ENCODE measurements around the gene TMEM116.
"Not testable (repeated sequence)": the region's sequence is repeated elsewhere in the genome, so short reads cannot be mapped to it uniquely, and the experiment has no call there.

TMEM116 gene

GRCh38 chr12:112009596-112009995, 3.4 kb downstream of the TMEM116 start:
- DNase-seq (ENCODE audit: low spot score) = not testable (repeated sequence)

GRCh38 chr12:112008918-112009317, 4.0 kb downstream of the TMEM116 start:
- no peak for DNase-seq (ENCODE audit: low spot score)

GRCh38 chr12:112007945-112008344, 5.0 kb downstream of the TMEM116 start:
- no peak for DNase-seq (ENCODE audit: low spot score)

- DNase-seq (ENCODE audit: low spot score) = no peak
These were observed 7.3 kb downstream of the TMEM116 start for GRCh38 chr12:112005419-112006395.

- DNase-seq (ENCODE audit: low spot score) = no peak
These were observed 8.9 kb downstream of the TMEM116 start for GRCh38 chr12:112004041-112004440.

- no peak for DNase-seq (ENCODE audit: low spot score)
These were observed 11.4 kb downstream of the TMEM116 start for GRCh38 chr12:112001576-112001975.

GRCh38 chr12:112000820-112001219, 12.1 kb downstream of the TMEM116 start:
- DNase-seq (ENCODE audit: low spot score) = no peak

GRCh38 chr12:111999129-111999528, 13.8 kb downstream of the TMEM116 start:
- DNase-seq (ENCODE audit: low spot score) = not testable (repeated sequence)

- DNase-seq (ENCODE audit: low spot score) = no peak
These were observed 14.9 kb downstream of the TMEM116 start for GRCh38 chr12:111998015-111998414.

- no peak for DNase-seq (ENCODE audit: low spot score)
These were observed 15.7 kb downstream of the TMEM116 start for GRCh38 chr12:111997300-111997699.

GRCh38 chr12:111995782-111996480, 17.0 kb downstream of the TMEM116 start:
- DNase-seq (ENCODE audit: low spot score) = no peak

- DNase-seq (ENCODE audit: low spot score) = not testable (repeated sequence)
These were observed 18.5 kb downstream of the TMEM116 start for GRCh38 chr12:111994211-111995111.

- no peak for DNase-seq (ENCODE audit: low spot score)
These were observed 19.4 kb downstream of the TMEM116 start for GRCh38 chr12:111993292-111994150.

- DNase-seq (ENCODE audit: low spot score) = no peak
These were observed 20.5 kb downstream of the TMEM116 start for GRCh38 chr12:111992464-111992863.

GRCh38 chr12:111991946-111992345, 21.0 kb downstream of the TMEM116 start:
- no peak for DNase-seq (ENCODE audit: low spot score)

GRCh38 chr12:111991535-111991934, 21.4 kb downstream of the TMEM116 start:
- no peak for DNase-seq (ENCODE audit: low spot score)

GRCh38 chr12:111984820-111985219, 28.1 kb downstream of the TMEM116 start:
- DNase-seq (ENCODE audit: low spot score) = no peak

GRCh38 chr12:111981987-111982386, 31.0 kb downstream of the TMEM116 start:
- DNase-seq (ENCODE audit: low spot score) = no peak

GRCh38 chr12:111980598-111980997, 32.4 kb downstream of the TMEM116 start:
- DNase-seq (ENCODE audit: low spot score) = no peak

- DNase-seq (ENCODE audit: low spot score) = no peak
These were observed 34.4 kb downstream of the TMEM116 start for GRCh38 chr12:111978545-111978944.

GRCh38 chr12:111976860-111977259, 36.1 kb downstream of the TMEM116 start:
- DNase-seq (ENCODE audit: low spot score) = no peak
